ENCODE data around the gene MIB2. TPM values are rescaled to one million over a fixed set of nuclear protein-coding genes. Genes with fewer than 3 reads are reported as not detected.
A peak's percentile ranks its signal among the peaks of the same experiment; 100 is the strongest.

The MIB2 gene
- total RNA-seq, 3 donors from 2014 or later (not counting 1 experiment from before 2014, with no cell fraction given), result 44.9 to 54.1 (median 46.0) TPM

DNA sequence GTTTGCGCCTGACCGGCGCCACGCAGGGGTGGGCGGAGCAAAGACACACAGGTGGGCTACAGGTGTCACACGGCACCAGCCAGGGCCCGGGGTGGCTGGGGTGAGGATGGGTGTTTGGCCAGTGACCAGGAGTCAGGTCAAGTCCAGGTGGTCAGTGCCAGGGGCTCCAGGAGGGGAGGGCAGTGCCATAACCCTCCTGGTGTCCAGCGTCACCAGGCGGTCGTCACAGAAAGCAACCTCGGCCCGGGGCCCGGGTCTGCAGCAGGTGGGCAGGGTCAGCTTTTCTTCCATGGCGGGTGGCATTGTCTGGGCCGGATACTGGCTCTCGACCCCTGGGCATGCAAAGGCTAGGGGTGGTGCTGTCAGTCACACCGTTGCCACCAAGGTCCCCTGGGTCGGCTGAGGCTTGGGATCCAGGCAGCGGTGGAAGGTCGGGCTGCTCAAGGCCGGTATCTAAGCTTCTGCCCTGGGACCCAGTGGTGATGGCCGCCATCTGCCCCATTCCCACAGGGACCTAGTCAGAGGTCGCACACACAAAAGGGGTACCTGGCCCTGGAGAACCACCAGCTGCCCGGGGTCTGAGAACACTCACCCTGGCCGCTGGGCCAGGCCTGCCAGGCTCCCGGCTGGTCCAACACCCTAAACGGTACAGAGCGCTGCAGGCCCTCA lies 17.1 kb upstream of the MIB2 start:
- Mint-ChIP-seq H3K27me3 (ENCODE audit: low read depth in 2 of 2) (peaks cover 0 to 6% of the 10 kb centered on the region in 2 donors), H3K4me1 (peaks cover 0 to 7% of the 10 kb centered on the region in 2 donors), H3K36me3 (no peaks in the 10 kb centered on the region), H3K27ac (no peak overlapping the region), H3K4me3 (peak overlapping the region; percentile 84), H3K9me3 (no peaks in the 10 kb centered on the region)
- Histone ChIP-seq H3K9me3 (ENCODE audit: control insufficient read depth, insufficient read depth, low read length) (no peaks in the 10 kb centered on the region), H3K27me3 (ENCODE audit: control insufficient read depth, insufficient read depth, low read length) (peaks cover 2% of the 10 kb centered on the region), H3K27ac (ENCODE audit: low read length) (no peak overlapping the region), H3K4me3 (ENCODE audit: low read length) (no peak overlapping the region), H3K36me3 (ENCODE audit: control insufficient read depth, insufficient read depth, low read length) (no peaks in the 10 kb centered on the region), H3K4me1 (ENCODE audit: control insufficient read depth, insufficient read depth, low read length) (peaks cover 19% of the 10 kb centered on the region)
- 94% methylated on average over 28 of the region's 28 CpGs for WGBS (ENCODE audit: insufficient coverage)
- ATAC-seq, result no peak
- no peak for DNase-seq
- TF ChIP-seq, protein P1, sequence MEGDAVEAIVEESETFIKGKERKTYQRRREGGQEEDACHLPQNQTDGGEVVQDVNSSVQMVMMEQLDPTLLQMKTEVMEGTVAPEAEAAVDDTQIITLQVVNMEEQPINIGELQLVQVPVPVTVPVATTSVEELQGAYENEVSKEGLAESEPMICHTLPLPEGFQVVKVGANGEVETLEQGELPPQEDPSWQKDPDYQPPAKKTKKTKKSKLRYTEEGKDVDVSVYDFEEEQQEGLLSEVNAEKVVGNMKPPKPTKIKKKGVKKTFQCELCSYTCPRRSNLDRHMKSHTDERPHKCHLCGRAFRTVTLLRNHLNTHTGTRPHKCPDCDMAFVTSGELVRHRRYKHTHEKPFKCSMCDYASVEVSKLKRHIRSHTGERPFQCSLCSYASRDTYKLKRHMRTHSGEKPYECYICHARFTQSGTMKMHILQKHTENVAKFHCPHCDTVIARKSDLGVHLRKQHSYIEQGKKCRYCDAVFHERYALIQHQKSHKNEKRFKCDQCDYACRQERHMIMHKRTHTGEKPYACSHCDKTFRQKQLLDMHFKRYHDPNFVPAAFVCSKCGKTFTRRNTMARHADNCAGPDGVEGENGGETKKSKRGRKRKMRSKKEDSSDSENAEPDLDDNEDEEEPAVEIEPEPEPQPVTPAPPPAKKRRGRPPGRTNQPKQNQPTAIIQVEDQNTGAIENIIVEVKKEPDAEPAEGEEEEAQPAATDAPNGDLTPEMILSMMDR (IDR thresholded peaks at IDR 0.05), result no peak
- intact Hi-C loops (cut with micrococcal nuclease), result no loop called here

DNA sequence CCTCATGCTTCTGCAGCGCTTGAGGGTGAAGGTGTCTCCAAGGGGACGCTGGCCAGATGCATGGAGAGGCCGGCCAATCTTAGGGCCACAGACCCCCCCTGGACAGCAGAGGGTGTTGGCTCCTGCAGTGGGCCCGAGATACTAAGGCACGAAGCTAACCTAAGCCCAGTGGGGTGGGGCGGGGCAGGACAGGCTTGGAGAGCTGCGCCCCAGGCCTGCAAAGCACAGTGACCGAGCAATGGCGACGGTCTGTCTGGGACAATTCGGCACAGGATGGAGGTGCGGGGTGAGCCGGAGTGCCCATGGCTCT lies 16.6 kb upstream of the MIB2 start:
- intact Hi-C loops (cut with micrococcal nuclease), result no loop called here

DNA sequence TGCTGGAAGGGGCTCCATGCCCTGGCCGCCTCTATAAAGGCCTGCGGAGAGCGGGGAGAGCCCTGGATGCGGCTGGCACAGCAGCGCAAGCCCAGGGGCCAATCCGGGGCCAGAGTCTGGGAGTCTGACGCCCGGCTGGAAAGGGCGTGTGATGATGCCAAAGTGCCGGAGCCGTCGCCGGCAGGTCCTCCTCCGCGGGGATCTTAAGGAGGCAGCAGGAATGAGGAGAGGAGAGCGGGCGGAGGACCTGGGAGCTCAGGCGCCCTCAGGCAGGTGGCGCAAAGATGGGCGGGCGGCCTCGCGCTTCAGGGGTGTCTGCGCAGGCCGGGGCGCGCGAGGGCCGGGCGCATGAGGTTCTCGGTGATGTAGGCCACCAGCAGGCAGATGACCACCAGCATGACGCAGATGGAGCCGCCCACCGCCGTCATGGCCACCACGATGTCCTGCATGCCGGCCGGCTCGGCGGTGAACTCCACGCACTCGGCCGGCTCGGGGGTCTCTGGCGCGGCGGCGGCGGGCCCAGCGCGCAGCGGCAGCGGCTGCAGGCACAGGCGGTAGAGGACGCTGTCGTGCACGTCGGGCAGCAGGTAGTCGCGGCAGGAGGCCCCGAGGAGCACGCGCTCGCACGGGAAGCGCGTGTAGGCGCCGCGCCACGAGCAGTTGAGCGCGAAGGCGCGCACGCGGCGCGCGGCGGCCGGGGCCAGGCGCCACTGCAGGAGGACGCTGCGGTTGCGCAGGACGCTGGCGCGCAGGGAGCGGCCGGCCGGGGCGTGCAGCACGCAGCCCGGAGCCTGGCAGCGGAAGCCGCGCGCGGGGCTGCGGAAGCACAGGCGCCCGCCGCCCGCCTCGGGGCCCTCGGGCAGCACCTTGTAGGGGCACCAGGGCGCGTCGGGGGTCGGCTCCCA lies 16.0 kb upstream of the MIB2 start:
- DNase-seq, result peak in 1 of 2 donors; percentile 71
- H3K4me1 ChIP-seq (ENCODE audit: control insufficient read depth, insufficient read depth, low read length), result peaks cover 19% of the 10 kb centered on the region
- H3K9me3 ChIP-seq (ENCODE audit: control insufficient read depth, insufficient read depth, low read length), result no peaks in the 10 kb centered on the region
- 20% methylated on average over 111 of the region's 111 CpGs for WGBS (ENCODE audit: insufficient coverage)
- H3K9me3 Mint-ChIP-seq, result no peaks in the 10 kb centered on the region
- ATAC-seq, result peak; percentile 62 to 73 (median 71)
- TF ChIP-seq, protein P1 (IDR thresholded peaks at IDR 0.05), result no peak
- peaks cover 2% of the 10 kb centered on the region for H3K27me3 ChIP-seq (ENCODE audit: control insufficient read depth, insufficient read depth, low read length)
- no peaks in the 10 kb centered on the region for H3K36me3 Mint-ChIP-seq
- H3K4me1 Mint-ChIP-seq, result peaks cover 0 to 7% of the 10 kb centered on the region in 2 donors
- H3K27me3 Mint-ChIP-seq (ENCODE audit: low read depth in 2 of 2), result peaks cover 0 to 6% of the 10 kb centered on the region in 2 donors
- H3K27ac Mint-ChIP-seq, result no peak overlapping the region
- H3K27ac ChIP-seq (ENCODE audit: low read length), result no peak overlapping the region
- H3K4me3 ChIP-seq (ENCODE audit: low read length), result no peak overlapping the region
- H3K4me3 Mint-ChIP-seq, result peak overlapping the region; percentile 84
- no peaks in the 10 kb centered on the region for H3K36me3 ChIP-seq (ENCODE audit: control insufficient read depth, insufficient read depth, low read length)
- intact Hi-C loops (cut with micrococcal nuclease), result no loop called here

More for the DNA sequence above, 16.6 kb upstream of the MIB2 start:
- H3K27ac Mint-ChIP-seq, result no peak overlapping the region
- H3K36me3 Mint-ChIP-seq, result no peaks in the 10 kb centered on the region
- no peak overlapping the region for H3K4me3 ChIP-seq (ENCODE audit: low read length)
- ATAC-seq, result no peak
- H3K36me3 ChIP-seq (ENCODE audit: control insufficient read depth, insufficient read depth, low read length), result no peaks in the 10 kb centered on the region
- H3K27me3 ChIP-seq (ENCODE audit: control insufficient read depth, insufficient read depth, low read length), result peaks cover 2% of the 10 kb centered on the region
- no peak overlapping the region for H3K27ac ChIP-seq (ENCODE audit: low read length)
- peaks cover 19% of the 10 kb centered on the region for H3K4me1 ChIP-seq (ENCODE audit: control insufficient read depth, insufficient read depth, low read length)
- peak overlapping the region; percentile 84 for H3K4me3 Mint-ChIP-seq
- no peaks in the 10 kb centered on the region for H3K9me3 Mint-ChIP-seq
- TF ChIP-seq, protein P1 (IDR thresholded peaks at IDR 0.05), result no peak
- peaks cover 0 to 7% of the 10 kb centered on the region in 2 donors for H3K4me1 Mint-ChIP-seq
- DNase-seq, result no peak
- no peaks in the 10 kb centered on the region for H3K9me3 ChIP-seq (ENCODE audit: control insufficient read depth, insufficient read depth, low read length)
- peaks cover 0 to 6% of the 10 kb centered on the region in 2 donors for H3K27me3 Mint-ChIP-seq (ENCODE audit: low read depth in 2 of 2)
- WGBS (ENCODE audit: insufficient coverage), result 94% methylated on average over 13 of the region's 13 CpGs

All from natural killer cell (primary cell).